ENCODE data around the gene MYOM1.

DNA sequence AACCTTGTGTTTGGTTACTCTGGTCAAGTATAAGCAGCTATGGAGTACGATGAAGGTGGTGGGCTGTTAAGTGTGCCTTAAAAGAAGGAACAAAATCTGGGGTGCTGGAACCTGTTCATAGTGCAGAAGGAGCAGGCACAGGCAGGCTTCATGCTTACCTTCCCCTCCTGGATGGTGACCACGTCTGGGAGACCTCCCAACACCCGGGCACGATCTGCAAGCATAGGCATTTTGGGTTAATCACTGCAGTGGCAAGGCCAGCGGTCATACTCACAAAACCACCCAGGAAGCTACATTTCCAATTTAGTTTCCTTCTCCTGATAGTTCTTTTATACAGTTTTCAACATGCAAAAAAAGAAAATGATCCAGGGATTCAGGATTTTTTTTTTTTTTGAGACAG is 148.1 kb downstream of the MYOM1 start:
- no peak for TF ChIP-seq POLR2A (IDR thresholded peaks at IDR 0.05)
- TF ChIP-seq, protein P1, sequence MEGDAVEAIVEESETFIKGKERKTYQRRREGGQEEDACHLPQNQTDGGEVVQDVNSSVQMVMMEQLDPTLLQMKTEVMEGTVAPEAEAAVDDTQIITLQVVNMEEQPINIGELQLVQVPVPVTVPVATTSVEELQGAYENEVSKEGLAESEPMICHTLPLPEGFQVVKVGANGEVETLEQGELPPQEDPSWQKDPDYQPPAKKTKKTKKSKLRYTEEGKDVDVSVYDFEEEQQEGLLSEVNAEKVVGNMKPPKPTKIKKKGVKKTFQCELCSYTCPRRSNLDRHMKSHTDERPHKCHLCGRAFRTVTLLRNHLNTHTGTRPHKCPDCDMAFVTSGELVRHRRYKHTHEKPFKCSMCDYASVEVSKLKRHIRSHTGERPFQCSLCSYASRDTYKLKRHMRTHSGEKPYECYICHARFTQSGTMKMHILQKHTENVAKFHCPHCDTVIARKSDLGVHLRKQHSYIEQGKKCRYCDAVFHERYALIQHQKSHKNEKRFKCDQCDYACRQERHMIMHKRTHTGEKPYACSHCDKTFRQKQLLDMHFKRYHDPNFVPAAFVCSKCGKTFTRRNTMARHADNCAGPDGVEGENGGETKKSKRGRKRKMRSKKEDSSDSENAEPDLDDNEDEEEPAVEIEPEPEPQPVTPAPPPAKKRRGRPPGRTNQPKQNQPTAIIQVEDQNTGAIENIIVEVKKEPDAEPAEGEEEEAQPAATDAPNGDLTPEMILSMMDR (IDR thresholded peaks at IDR 0.05): no peak
- no peak for TF ChIP-seq POLR2AphosphoS5 (IDR thresholded peaks at IDR 0.05)
